Astrocyte of the cerebellum (primary cell): ENCODE data around the gene CUL4A.

Experiments
- DNase-seq: peaks from one replicate; pipeline ENCODE4 v3.0.0-alpha.2; 2011; ENCODE audit warnings: low read depth
- H3K4me3 ChIP-seq: 2 replicates; pipeline ENCODE4 v1.5.1; 2011; ENCODE audit warnings: mild to moderate bottlenecking, low read depth, low read length, moderate library complexity
- in situ Hi-C: cut with HindIII; loops from 2 replicates; pipeline ENCODE4 v1.10.0; 2017; ENCODE audit warnings: low sequenced_read_pairs
- TF ChIP-seq, protein P1 (sequence below): IDR thresholded peaks from 2 replicates; pipeline ENCODE4 v1.5.1; 2012; ENCODE audit warnings: low read length, low read depth, moderate library complexity, mild to moderate bottlenecking; ENCODE audit errors: missing control alignments

The CUL4A gene

GRCh38 chr13:113170511-113170910 lies 38.9 kb upstream of the CUL4A start:
- no peak for DNase-seq
- H3K4me3 ChIP-seq = no peak overlapping the region
- TF ChIP-seq, protein P1, sequence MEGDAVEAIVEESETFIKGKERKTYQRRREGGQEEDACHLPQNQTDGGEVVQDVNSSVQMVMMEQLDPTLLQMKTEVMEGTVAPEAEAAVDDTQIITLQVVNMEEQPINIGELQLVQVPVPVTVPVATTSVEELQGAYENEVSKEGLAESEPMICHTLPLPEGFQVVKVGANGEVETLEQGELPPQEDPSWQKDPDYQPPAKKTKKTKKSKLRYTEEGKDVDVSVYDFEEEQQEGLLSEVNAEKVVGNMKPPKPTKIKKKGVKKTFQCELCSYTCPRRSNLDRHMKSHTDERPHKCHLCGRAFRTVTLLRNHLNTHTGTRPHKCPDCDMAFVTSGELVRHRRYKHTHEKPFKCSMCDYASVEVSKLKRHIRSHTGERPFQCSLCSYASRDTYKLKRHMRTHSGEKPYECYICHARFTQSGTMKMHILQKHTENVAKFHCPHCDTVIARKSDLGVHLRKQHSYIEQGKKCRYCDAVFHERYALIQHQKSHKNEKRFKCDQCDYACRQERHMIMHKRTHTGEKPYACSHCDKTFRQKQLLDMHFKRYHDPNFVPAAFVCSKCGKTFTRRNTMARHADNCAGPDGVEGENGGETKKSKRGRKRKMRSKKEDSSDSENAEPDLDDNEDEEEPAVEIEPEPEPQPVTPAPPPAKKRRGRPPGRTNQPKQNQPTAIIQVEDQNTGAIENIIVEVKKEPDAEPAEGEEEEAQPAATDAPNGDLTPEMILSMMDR = no peak
- in situ Hi-C loops = no loop called here

- in situ Hi-C loops = no loop called here
These were observed 37.9 kb upstream of the CUL4A start for GRCh38 chr13:113171250-113172125.

GRCh38 chr13:113172419-113172926 lies 36.9 kb upstream of the CUL4A start:
- no peak for DNase-seq
- in situ Hi-C loops = no loop called here
- H3K4me3 ChIP-seq = no peak overlapping the region
- TF ChIP-seq, protein P1 = no peak

More at GRCh38 chr13:113171250-113172125, 37.9 kb upstream of the CUL4A start:
- TF ChIP-seq, protein P1 = no peak
- H3K4me3 ChIP-seq = no peak overlapping the region
- no peak for DNase-seq

GRCh38 chr13:113176280-113176679 lies 33.1 kb upstream of the CUL4A start:
- no peak overlapping the region for H3K4me3 ChIP-seq
- TF ChIP-seq, protein P1 = no peak
- in situ Hi-C loops = no loop called here
- no peak for DNase-seq

DNA sequence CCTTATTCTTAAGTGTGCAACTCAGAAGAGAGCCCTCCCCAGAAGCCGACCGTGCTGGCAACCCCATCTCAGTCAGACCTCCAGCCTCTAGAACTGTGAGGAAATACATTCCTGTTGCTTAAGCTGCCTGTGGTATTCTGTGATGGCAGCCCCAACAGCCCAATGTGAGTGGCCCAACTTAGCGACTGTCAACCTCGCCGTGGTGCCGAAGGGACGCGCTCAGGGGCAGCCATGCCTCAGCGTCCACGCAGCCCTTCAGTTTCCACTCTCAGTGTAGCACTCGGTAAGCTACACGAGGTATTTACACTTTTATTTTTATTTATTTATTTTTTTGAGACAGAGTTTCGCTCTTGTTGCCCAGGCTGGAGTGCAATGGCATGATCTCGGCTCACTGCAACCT lies 32.6 kb upstream of the CUL4A start:
- TF ChIP-seq, protein P1 = no peak
- DNase-seq = no peak
- H3K4me3 ChIP-seq = no peak overlapping the region
- in situ Hi-C loops = no loop called here

GRCh38 chr13:113178070-113178895 lies 31.1 kb upstream of the CUL4A start:
- TF ChIP-seq, protein P1 = no peak
- no peak overlapping the region for H3K4me3 ChIP-seq
- in situ Hi-C loops = no loop called here
- peak; percentile 84 for DNase-seq
